T-cell (primary cell): ENCODE results near the gene PTPN18. TPM values are rescaled to one million over a fixed set of nuclear protein-coding genes. Genes with fewer than 3 reads are reported as not detected.
"Not testable (repeated sequence)": the region's sequence is repeated elsewhere in the genome, so short reads cannot be mapped to it uniquely, and the experiment has no call there.

ENCODE experiments used
- ATAC-seq, 4 experiments: fragments of 200-7000 bp in 3 of 4; fragments of 150-1000 bp in 1 of 4; cut with Tn5 transposase; replicated peaks in 1 of 4; 1 replicate in 3 of 4; 2 replicates in 1 of 4; pipeline ENCODE4 v1.10.0; 2021; ENCODE audit warnings: moderate library complexity in 3 of 4, mild to moderate bottlenecking in 2 of 4, moderate number of reproducible peaks in 1 of 4
- CTCF ChIA-PET, 2 donors: fragments of 300-600 bp; sonication (Branson Sonifier 250); formaldehyde crosslinking; loops; one replicate each; lab custom pipeline; 2022; ENCODE audit warnings: antibody characterized with exemption in 2 of 2; lab: Charles Lee
- POLR2A ChIA-PET, 2 donors: fragments of 300-600 bp; sonication (Branson Sonifier 250); formaldehyde crosslinking; loops; one replicate each; lab custom pipeline; 2022; ENCODE audit warnings: antibody characterized with exemption in 2 of 2; lab: Charles Lee
- DNase-seq, 35 experiments: peaks; one replicate each; pipeline versions ENCODE4 v3.0.0 to v3.0.0-alpha.2; 2013 to 2023
- H3K27ac ChIP-seq: one replicate; pipeline ENCODE4 v1.5.1; 2013; ENCODE audit warnings: low read length
- H3K27me3 ChIP-seq, 2 experiments: replicated peaks in 1 of 2; 1 replicate in 1 of 2; 2 replicates in 1 of 2; pipeline versions ENCODE4 v1.6.1 to v1.7.0; 2013; ENCODE audit warnings: low read length in 1 of 2, mixed read lengths in 1 of 2; ENCODE audit not compliant: control insufficient read depth in 2 of 2, insufficient read depth in 2 of 2; ENCODE audit errors: extremely low read depth in 1 of 2
- H3K36me3 ChIP-seq, 2 donors: 1 replicate in 1 of 2; 2 replicates in 1 of 2; pipeline versions ENCODE4 v1.6.1 to v1.7.0; 2013; ENCODE audit warnings: low read length in 1 of 2; ENCODE audit not compliant: control insufficient read depth in 2 of 2, insufficient read depth in 1 of 2; ENCODE audit errors: extremely low read depth in 1 of 2
- H3K4me1 ChIP-seq, 2 experiments: 1 replicate in 1 of 2; 2 replicates in 1 of 2; pipeline versions ENCODE4 v1.6.1 to v1.7.0; 2013; ENCODE audit warnings: low read length in 2 of 2, mixed read lengths in 1 of 2; ENCODE audit not compliant: insufficient read depth in 2 of 2, control insufficient read depth in 1 of 2; ENCODE audit errors: extremely low read depth in 1 of 2
- H3K4me3 ChIP-seq, 2 donors: 1 replicate in 1 of 2; 2 replicates in 1 of 2; pipeline versions ENCODE4 v1.5.1 to v1.7.0; 2013; ENCODE audit warnings: mild to moderate bottlenecking in 2 of 2, low read length in 1 of 2, moderate library complexity in 1 of 2; ENCODE audit not compliant: control insufficient read depth in 1 of 2; ENCODE audit errors: extremely low read depth in 1 of 2
- H3K9me3 ChIP-seq: 2 replicates; pipeline ENCODE4 v1.7.0; 2013
- H3K27ac Mint-ChIP-seq, 2 donors: one replicate each; pipeline ENCODE4 v1.8.0; 2020 to 2021; ENCODE audit warnings: mild to moderate bottlenecking in 2 of 2, mixed read lengths in 2 of 2
- H3K27me3 Mint-ChIP-seq, 2 donors: one replicate each; pipeline ENCODE4 v1.8.0; 2021 to 2022; ENCODE audit warnings: mixed read lengths in 2 of 2
- H3K36me3 Mint-ChIP-seq: one replicate; pipeline ENCODE4 v1.8.0; 2021; ENCODE audit warnings: mixed read lengths
- H3K4me1 Mint-ChIP-seq, 3 donors: one replicate each; pipeline ENCODE4 v1.8.0; 2020 to 2022; ENCODE audit warnings: mixed read lengths in 3 of 3, mild to moderate bottlenecking in 1 of 3
- H3K4me3 Mint-ChIP-seq, 3 donors: one replicate each; pipeline ENCODE4 v1.8.0; 2020 to 2022; ENCODE audit warnings: mild to moderate bottlenecking in 3 of 3, mixed read lengths in 3 of 3, moderate library complexity in 3 of 3
- H3K9me3 Mint-ChIP-seq, 3 donors: one replicate each; pipeline ENCODE4 v1.8.0; 2020 to 2022; ENCODE audit warnings: mixed read lengths in 3 of 3
- WGBS: methylation state at CpG from one replicate; pipeline ENCODE4 v1.1.5; 2013; ENCODE audit warnings: missing lambda C conversion rate; ENCODE audit not compliant: insufficient coverage; 5-methylcytosine and 5-hydroxymethylcytosine counted together
- total RNA-seq, 35 experiments: library from RNA in 6 of 35; stranded (reverse) in 6 of 35; fragments of 120-200 nt in 1 of 35; gene quantifications; one replicate each; pipeline versions ENCODE4 v1.2.1 to v1.2.4 and lab custom pipeline; 2013 to 2026

Gene PTPN18
- total RNA-seq, 5 donors from 2014 or later (not counting 1 experiment from before 2014, with no cell fraction given) = 42.3 to 67.6 (median 58.2) TPM

DNA sequence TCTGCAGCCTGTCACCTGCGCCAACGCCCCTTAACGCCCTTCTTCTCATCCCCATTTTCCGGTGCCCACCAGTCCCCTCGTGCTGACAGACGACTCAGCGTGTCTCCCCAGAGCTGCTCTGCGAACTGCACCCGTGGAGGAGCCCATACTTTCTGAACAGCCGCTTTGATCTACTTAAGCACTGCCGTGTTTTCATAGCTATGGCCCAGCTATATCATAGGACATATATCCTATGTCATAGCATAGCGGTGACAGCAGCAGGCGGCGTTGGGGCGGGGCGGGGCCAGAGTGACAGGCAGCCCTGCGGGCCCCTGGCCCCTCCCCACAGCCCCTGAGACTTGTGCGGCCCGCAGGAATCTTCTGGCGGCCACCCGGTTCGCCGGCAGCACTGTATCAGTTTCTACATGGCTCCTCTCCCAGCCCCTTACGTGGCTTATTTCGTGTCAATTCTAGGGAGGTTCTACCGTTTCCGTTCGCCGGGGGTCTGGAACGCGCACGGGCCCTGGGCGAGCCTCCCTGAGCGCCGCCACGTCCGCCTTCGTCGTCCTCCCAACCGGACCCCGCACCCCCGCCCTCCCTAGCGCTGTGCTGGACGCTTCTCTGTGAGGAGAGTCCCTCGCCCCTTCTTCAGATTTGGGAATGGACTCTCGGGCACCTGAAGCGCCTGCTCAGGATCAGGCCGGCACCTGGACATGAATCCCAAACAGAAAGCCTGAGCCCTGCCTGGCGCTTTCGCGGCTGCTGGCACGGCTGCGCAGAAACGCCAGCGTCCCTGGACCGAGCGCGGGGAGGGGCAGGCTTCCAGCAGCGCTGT, 35.4 kb downstream of the PTPN18 start:
- Mint-ChIP-seq H3K4me1 (peaks cover 12 to 19% (median 16%) of the 10 kb centered on the region in 3 donors), H3K36me3 (peaks cover 5% of the 10 kb centered on the region), H3K4me3 (peak overlapping the region; percentile 79 to 85 (median 81)), H3K27ac (peak overlapping the region; percentile 39 to 78), H3K27me3 (peaks cover 9 to 17% of the 10 kb centered on the region in 2 donors), H3K9me3 (no peaks in the 10 kb centered on the region)
- peaks cover 0 to 16% of the 10 kb centered on the region in 2 experiments for H3K27me3 ChIP-seq
- no peaks in the 10 kb centered on the region for H3K36me3 ChIP-seq
- peak overlapping the region; percentile 58 to 68 for H3K4me3 ChIP-seq
- WGBS = 3% methylated on average over 53 of the region's 59 CpGs
- H3K9me3 ChIP-seq = no peaks in the 10 kb centered on the region
- ATAC-seq (peak; percentile 83 to 98 (median 88)), DNase-seq (peak in 34 of 35 experiments; percentile 19 to 72 (median 51))
- H3K27ac ChIP-seq = no peak overlapping the region
- H3K4me1 ChIP-seq = peaks cover 4 to 21% of the 10 kb centered on the region in 2 experiments
- ChIA-PET CTCF (interaction anchor here in 1 of 2 donors (0.6 to 1.3 kb wide), 3 partner anchors 14 to 210 kb away, joined by 3 to 5 read pairs (median 4); partner anchors contain the start of genes IMP4 and SMPD4), POLR2A (interaction anchor here in 1 of 2 donors (1.6 kb wide), 1 partner anchor 49 kb away, joined by 3 read pairs; the partner anchor contains the start of gene IMP4)

DNA sequence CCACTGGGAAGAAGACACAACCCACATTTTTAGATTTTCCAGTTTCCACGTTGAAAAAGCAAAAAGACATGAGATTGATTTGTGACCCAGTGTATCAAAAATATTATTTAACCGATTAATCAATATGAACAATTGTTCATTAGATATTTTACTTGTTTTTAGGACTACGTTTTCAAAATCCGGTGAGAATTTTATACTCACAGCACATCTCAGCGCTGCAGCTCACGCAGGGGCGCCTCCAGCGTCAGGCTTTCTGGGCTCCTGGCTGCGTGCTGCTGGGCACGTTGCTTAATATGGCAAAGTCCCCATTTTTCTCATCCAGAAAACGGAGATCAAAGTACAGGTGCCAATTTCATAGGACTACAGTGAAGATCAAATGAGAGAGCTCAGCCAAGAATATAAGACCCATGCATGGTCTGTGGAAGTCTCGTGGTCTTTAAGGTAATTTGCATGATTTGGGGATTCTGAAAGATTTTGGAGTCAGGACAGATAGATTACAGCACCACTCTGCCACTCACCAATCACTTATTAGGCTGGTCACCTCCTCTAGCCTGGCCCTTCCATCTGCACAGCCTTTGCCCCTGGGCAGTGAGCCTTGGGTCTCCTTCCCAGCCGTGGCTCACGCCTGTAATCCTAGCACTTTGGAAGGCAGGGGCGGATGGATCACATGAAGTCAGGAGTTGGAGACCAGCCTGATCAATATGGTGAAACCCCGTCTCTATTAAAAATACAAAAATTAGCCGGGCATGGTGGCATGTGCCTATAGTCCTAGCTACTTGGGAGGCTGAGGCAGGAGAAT, 36.2 kb downstream of the PTPN18 start:
- peaks cover 5% of the 10 kb centered on the region for H3K36me3 Mint-ChIP-seq
- peaks cover 12 to 19% (median 16%) of the 10 kb centered on the region in 3 donors for H3K4me1 Mint-ChIP-seq
- H3K27me3 ChIP-seq = peaks cover 0 to 19% of the 10 kb centered on the region in 2 experiments
- peaks cover 4 to 21% of the 10 kb centered on the region in 2 experiments for H3K4me1 ChIP-seq
- no peaks in the 10 kb centered on the region for H3K9me3 Mint-ChIP-seq
- peaks cover 10 to 17% of the 10 kb centered on the region in 2 donors for H3K27me3 Mint-ChIP-seq
- no peaks in the 10 kb centered on the region for H3K36me3 ChIP-seq
- ATAC-seq (no peak), DNase-seq (no peak)
- peak overlapping the region; percentile 79 to 85 (median 81) for H3K4me3 Mint-ChIP-seq
- ChIA-PET CTCF (no interaction called here), POLR2A (interaction anchor here in 1 of 2 donors (1.6 kb wide), 1 partner anchor 49 kb away, joined by 3 read pairs; the partner anchor contains the start of gene IMP4)
- H3K27ac ChIP-seq = no peak overlapping the region
- no peaks in the 10 kb centered on the region for H3K9me3 ChIP-seq
- 61% methylated on average over 10 of the region's 17 CpGs for WGBS
- H3K4me3 ChIP-seq = peak overlapping the region; percentile 58 to 68
- no peak overlapping the region for H3K27ac Mint-ChIP-seq

DNA sequence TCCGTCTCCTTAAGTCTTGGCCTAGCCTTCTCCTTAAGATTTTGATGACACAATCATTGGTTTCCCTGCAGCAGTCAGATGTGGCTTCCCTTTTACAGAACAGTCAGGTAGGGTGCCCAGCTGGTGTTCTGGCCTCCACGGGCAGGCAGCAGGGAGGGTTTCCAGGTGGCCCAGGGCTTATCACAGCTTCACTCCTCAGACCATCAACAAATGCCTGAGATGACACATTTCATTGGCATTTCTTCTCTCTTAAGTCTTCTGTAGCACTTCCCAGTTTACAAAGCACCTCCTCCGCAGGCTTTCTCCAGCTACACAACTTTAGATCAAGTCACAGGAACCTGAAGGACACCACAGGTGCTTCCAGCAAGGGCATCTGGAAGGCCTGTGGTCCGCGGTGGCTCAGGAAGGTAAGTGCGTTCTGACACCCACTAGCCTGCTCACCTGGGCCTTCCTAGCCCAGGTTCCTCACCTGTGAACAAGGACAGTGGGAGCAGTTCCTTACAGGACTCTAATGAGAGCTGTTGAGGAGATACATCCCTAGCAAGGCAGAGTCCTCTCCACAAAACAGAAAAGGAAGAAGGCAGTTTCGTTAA, 37.6 kb downstream of the PTPN18 start:
- WGBS = 89% methylated on average over 6 of the region's 7 CpGs
- H3K4me1 Mint-ChIP-seq = peaks cover 12 to 19% (median 16%) of the 10 kb centered on the region in 3 donors
- Histone ChIP-seq H3K9me3 (no peaks in the 10 kb centered on the region), H3K4me1 (peaks cover 4 to 21% of the 10 kb centered on the region in 2 experiments), H3K36me3 (no peaks in the 10 kb centered on the region), H3K4me3 (no peak overlapping the region), H3K27ac (no peak overlapping the region), H3K27me3 (peaks cover 0 to 20% of the 10 kb centered on the region in 2 experiments)
- ChIA-PET CTCF (no interaction called here), POLR2A (no interaction called here)
- peaks cover 15 to 20% of the 10 kb centered on the region in 2 donors for H3K27me3 Mint-ChIP-seq
- no peak for ATAC-seq
- peak in 1 of 35 experiments; percentile 1 for DNase-seq
- no peak overlapping the region for H3K27ac Mint-ChIP-seq
- no peak overlapping the region for H3K4me3 Mint-ChIP-seq
- peaks cover 5% of the 10 kb centered on the region for H3K36me3 Mint-ChIP-seq
- no peaks in the 10 kb centered on the region for H3K9me3 Mint-ChIP-seq

DNA sequence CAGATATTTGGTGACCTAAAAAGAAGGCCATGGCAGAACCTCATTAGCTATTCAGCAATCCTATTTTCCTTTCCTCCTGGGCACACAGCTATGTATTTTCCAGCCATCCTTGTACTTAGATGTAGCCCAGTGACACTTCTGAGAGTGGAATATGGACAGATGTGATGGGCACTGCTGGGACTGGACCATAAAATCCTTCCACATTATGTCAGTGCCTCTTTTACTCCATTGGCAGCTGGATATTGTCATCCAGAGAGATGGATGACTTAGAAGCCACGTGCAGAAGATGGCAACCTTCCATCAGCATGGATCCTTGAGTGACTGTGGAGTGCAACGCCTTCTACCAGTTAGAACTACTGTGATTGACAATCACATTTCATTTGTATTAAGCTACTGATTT, 50.4 kb downstream of the PTPN18 start:
- H3K36me3 ChIP-seq, DNase-seq, H3K27ac ChIP-seq, H3K4me3 ChIP-seq, H3K4me3 Mint-ChIP-seq, H3K36me3 Mint-ChIP-seq, H3K27me3 ChIP-seq, ATAC-seq, H3K4me1 ChIP-seq, H3K9me3 ChIP-seq, H3K27ac Mint-ChIP-seq, H3K9me3 Mint-ChIP-seq, H3K27me3 Mint-ChIP-seq, CTCF ChIA-PET, H3K4me1 Mint-ChIP-seq, POLR2A ChIA-PET: not testable (repeated sequence)
- no CpG with 5 or more reads among the region's 2 CpGs for WGBS

DNA sequence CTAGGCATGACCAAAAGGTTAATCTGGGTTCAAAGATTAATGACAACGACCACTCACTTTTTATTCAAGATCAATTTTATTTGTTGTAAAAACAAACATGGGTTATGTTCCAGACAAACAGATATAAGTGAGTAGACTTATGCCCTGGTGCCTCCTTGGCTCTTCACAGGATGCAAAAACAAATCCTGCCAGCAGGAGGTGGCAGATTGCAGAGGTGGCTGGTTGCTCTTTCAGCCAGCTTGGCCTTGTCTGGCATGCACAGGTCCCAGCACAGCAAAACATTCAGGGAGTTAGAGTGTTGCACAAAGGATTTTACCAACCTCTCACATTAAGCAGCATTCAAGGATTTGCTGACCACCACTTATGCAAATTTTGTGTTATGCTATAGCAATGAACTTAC, 60.8 kb downstream of the PTPN18 start:
- peak in 7 of 35 experiments; percentile 5 to 41 (median 22) for DNase-seq
- H3K9me3 ChIP-seq, CTCF ChIA-PET, H3K27ac Mint-ChIP-seq, H3K9me3 Mint-ChIP-seq, H3K4me3 ChIP-seq, H3K36me3 Mint-ChIP-seq, ATAC-seq, H3K27ac ChIP-seq, H3K4me1 ChIP-seq, H3K4me1 Mint-ChIP-seq, H3K27me3 ChIP-seq, POLR2A ChIA-PET, H3K27me3 Mint-ChIP-seq, H3K4me3 Mint-ChIP-seq, H3K36me3 ChIP-seq: not testable (repeated sequence)
- no CpG with 5 or more reads among the region's 1 CpG for WGBS

DNA sequence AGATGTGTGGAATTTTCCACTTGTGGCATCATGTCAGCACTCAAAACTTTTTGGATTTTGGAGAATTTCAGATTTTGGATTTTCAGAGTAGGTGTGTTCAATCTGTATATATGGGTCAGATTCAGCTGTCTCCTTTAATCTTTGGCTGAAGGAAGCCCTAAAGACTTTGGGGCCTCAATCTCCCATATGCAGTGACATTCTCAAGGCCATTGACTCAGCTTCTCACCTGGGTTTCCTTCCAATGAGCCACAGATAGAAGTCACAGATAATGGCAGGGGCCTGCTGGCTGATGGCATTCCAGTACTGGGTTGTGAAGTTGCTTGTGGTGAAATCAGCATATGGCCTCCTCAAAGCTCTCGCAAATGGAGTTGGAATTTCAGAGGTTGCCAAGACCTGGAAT, 63.0 kb downstream of the PTPN18 start:
- H3K27ac ChIP-seq, ATAC-seq, H3K36me3 Mint-ChIP-seq, H3K36me3 ChIP-seq, H3K4me1 Mint-ChIP-seq, H3K27me3 ChIP-seq, H3K4me3 ChIP-seq, DNase-seq, H3K9me3 Mint-ChIP-seq, H3K4me3 Mint-ChIP-seq, H3K4me1 ChIP-seq, POLR2A ChIA-PET, H3K9me3 ChIP-seq, H3K27ac Mint-ChIP-seq, CTCF ChIA-PET: not testable (repeated sequence)
- H3K27me3 Mint-ChIP-seq = peaks cover 7 to 12% of the 10 kb centered on the region in 2 donors
- no CpG with 5 or more reads among the region's 1 CpG for WGBS
